ENCODE data around the gene CCRL2.

DNA sequence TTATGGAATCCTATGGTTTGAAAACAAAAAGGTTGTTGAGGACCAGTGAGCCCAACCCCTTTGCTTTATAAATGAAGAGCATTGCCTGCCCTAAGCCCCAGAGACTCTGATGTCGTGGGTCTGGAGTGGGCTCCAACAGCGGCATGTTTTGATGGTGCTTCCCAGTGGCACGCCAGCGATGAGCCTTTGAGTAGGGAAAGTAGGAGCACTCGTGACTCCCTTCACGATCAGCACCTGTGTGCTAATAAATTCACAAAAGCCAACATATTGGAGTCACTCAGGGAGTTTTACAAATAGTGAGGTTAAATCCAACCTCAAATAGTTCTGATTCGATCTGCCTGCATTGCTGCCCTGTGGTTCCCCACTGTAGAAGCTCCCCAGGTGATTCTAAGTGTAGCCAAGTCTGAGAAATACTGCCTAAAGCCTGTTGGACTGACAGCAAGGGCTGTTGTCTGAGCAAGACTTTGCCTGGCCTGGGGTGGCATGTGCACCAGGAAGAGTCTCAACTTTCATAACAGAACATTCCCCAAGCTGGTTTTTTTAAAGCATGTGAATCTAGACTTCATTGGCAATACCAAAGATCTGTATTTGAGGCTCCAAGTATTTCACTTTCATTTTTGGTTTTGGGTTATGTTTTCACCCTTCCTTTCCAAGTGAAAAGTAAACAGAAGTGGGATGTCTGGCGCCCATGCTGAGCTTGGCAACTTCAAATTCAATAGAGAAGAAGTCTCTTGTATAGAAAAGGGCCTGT, 26.4 kb upstream of the CCRL2 start:
- TF ChIP-seq, protein P1, sequence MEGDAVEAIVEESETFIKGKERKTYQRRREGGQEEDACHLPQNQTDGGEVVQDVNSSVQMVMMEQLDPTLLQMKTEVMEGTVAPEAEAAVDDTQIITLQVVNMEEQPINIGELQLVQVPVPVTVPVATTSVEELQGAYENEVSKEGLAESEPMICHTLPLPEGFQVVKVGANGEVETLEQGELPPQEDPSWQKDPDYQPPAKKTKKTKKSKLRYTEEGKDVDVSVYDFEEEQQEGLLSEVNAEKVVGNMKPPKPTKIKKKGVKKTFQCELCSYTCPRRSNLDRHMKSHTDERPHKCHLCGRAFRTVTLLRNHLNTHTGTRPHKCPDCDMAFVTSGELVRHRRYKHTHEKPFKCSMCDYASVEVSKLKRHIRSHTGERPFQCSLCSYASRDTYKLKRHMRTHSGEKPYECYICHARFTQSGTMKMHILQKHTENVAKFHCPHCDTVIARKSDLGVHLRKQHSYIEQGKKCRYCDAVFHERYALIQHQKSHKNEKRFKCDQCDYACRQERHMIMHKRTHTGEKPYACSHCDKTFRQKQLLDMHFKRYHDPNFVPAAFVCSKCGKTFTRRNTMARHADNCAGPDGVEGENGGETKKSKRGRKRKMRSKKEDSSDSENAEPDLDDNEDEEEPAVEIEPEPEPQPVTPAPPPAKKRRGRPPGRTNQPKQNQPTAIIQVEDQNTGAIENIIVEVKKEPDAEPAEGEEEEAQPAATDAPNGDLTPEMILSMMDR (IDR thresholded peaks at IDR 0.05): no peak
- TF ChIP-seq POLR2A (IDR thresholded peaks at IDR 0.05): no peak
